Adrenal gland (tissue), 12 donors: Measurements from ENCODE around the gene MICA. TPM values are rescaled to one million over a fixed set of nuclear protein-coding genes. Genes with fewer than 3 reads are reported as not detected.

Experiments
- DNase-seq, 7 donors: peaks; one replicate each; pipeline ENCODE4 v3.0.0-alpha.2; 2019 to 2020
- H3K27ac ChIP-seq, 5 donors: fragments of 200-600 bp; sonication (generic) in 4 of 5; 1 replicate in 3 of 5; 2 replicates in 2 of 5; pipeline versions ENCODE4 v1.5.1 to v1.8.0; 2016 to 2020; ENCODE audit warnings: mild to moderate bottlenecking in 1 of 5
- H3K27me3 ChIP-seq: fragments of 200-600 bp; 2 replicates; pipeline ENCODE4 v1.8.0; 2021
- H3K36me3 ChIP-seq, 2 donors: fragments of 200-600 bp; replicated peaks in 1 of 2; 1 replicate in 1 of 2; 2 replicates in 1 of 2; pipeline versions ENCODE4 v1.5.1 to v1.8.0; 2018 to 2022
- H3K4me1 ChIP-seq, 2 donors: fragments of 200-600 bp; replicated peaks in 1 of 2; 1 replicate in 1 of 2; 2 replicates in 1 of 2; pipeline versions ENCODE4 v1.5.1 to v1.8.0; 2018 to 2021
- H3K4me3 ChIP-seq, 4 donors: fragments of 200-600 bp; sonication (generic) in 3 of 4; one replicate each; pipeline ENCODE4 v1.5.1; 2016 to 2018
- H3K9me3 ChIP-seq, 3 donors: fragments of 200-600 bp; sonication (generic) in 1 of 3; replicated peaks in 1 of 3; 1 replicate in 2 of 3; 2 replicates in 1 of 3; pipeline versions ENCODE4 v1.5.1 to v1.8.0; 2016 to 2021
- CTCF ChIP-seq, 6 experiments: fragments of 450-650 bp in 4 of 6; fragments of 200-600 bp in 2 of 6; sonication (generic) in 1 of 6; IDR thresholded peaks; 1 replicate in 5 of 6; 2 replicates in 1 of 6; pipeline versions ENCODE4 v1.5.1 to v1.8.0; 2016 to 2021; ENCODE audit warnings: antibody characterized with exemption in 6 of 6, mild to moderate bottlenecking in 2 of 6, moderate library complexity in 1 of 6
- POLR2A ChIP-seq, 2 donors: fragments of 450-650 bp; IDR thresholded peaks; one replicate each; pipeline ENCODE4 v1.6.1; 2017; ENCODE audit warnings: antibody characterized with exemption in 2 of 2, mild to moderate bottlenecking in 2 of 2, moderate library complexity in 1 of 2
- WGBS, 4 donors: extraction: QIAGEN DNeasy Blood & Tissue Kit in 2 of 4; methylation state at CpG; one replicate each; pipeline versions ENCODE4 v1.1.5 to v1.1.7; 2013 to 2017; 5-methylcytosine and 5-hydroxymethylcytosine counted together
- intact Hi-C, 2 donors: fragments of 100-400 bp; cut with DNase I; formaldehyde crosslinking; loops; one replicate each; pipeline versions ENCODE4 v1.14.1 to v1.15.0; 2022 to 2023
- polyA plus RNA-seq, 3 donors: library from polyadenylated mRNA; stranded (reverse); fragments of 200-250 nt in 2 of 3; fragments of 350-450 nt in 1 of 3; fragmentation: Illumina TruSeq in 1 of 3; extraction: RNeasy Lipid Tissue Mini Kit (QIAGEN cat#74804) in 1 of 3; gene quantifications; one replicate each; pipeline ENCODE4 v1.2.3, GENCODE V29; 2013 to 2014
- total RNA-seq, 9 donors: library from RNA; depleted of rRNA in 4 of 9; stranded (reverse); fragments of >200 nt in 4 of 9; fragments of 120-200 nt in 1 of 9; fragmentation: NEBNext Ultra II Directional in 1 of 9; extraction: Animal tissue kit (Norgen Biotek cat#: 25700) in 1 of 9; gene quantifications; one replicate each; pipeline versions ENCODE4 v1.1.0 to v1.2.4, GENCODE V29; 2013 to 2023
- donor health status: healthy with polysubstance abuse.
- donor health status: Bipolar disorder and iron deficiency.
- donor health status: DM: yes; HTN: yes; CAD: no.
- donor health status: DM: no; HTN: no; CAD: no.
- donor health status: DM: no; HTN: no; CAD: no.
- donor health status: DM: yes; HTN: yes; CAD: no.

The MICA gene
- total and polyA plus RNA-seq, 12 donors, result 12.2 to 66.0 (median 36.1) TPM

GRCh38 chr6:31418251-31418650, 14.9 kb downstream of the MICA start:
- Histone ChIP-seq H3K36me3 (peaks cover 0 to 27% of the 10 kb centered on the region in 2 donors), H3K4me3 (no peak overlapping the region), H3K9me3 (no peaks in the 10 kb centered on the region), H3K27ac (no peak overlapping the region), H3K27me3 (no peaks in the 10 kb centered on the region), H3K4me1 (no peaks in the 10 kb centered on the region)
- intact Hi-C loops, result no loop called here
- TF ChIP-seq CTCF (IDR thresholded peaks at IDR 0.05) (no peak), POLR2A (IDR thresholded peaks at IDR 0.05) (no peak)
- 68 to 70% (median 69%) methylated on average over 3 of the region's 3 CpGs for WGBS, 4 donors
- DNase-seq, result peak in 1 of 7 donors; percentile 27

- H3K4me3 ChIP-seq, result no peak overlapping the region
- no peak for DNase-seq
- H3K36me3 ChIP-seq, result peaks cover 0 to 17% of the 10 kb centered on the region in 2 donors
- H3K9me3 ChIP-seq, result no peaks in the 10 kb centered on the region
- no peaks in the 10 kb centered on the region for H3K27me3 ChIP-seq
- intact Hi-C loops, result no loop called here
- TF ChIP-seq CTCF (IDR thresholded peaks at IDR 0.05), result no peak
- no peak for TF ChIP-seq POLR2A (IDR thresholded peaks at IDR 0.05)
- no peaks in the 10 kb centered on the region for H3K4me1 ChIP-seq
- no peak overlapping the region for H3K27ac ChIP-seq
- WGBS, 4 donors, result 34 to 54% (median 40%) methylated on average over 2 of the region's 2 CpGs
Observed at GRCh38 chr6:31419842-31420241, 16.4 kb downstream of the MICA start.

- Histone ChIP-seq H3K36me3 (peaks cover 0 to 13% of the 10 kb centered on the region in 2 donors), H3K4me1 (no peaks in the 10 kb centered on the region), H3K4me3 (no peak overlapping the region), H3K27me3 (no peaks in the 10 kb centered on the region), H3K9me3 (no peaks in the 10 kb centered on the region), H3K27ac (no peak overlapping the region)
- intact Hi-C loops, result no loop called here
- WGBS, 4 donors, result 85 to 94% (median 89%) methylated on average over 2 of the region's 2 CpGs
- TF ChIP-seq POLR2A (IDR thresholded peaks at IDR 0.05) (no peak), CTCF (IDR thresholded peaks at IDR 0.05) (no peak)
- no peak for DNase-seq
Observed at GRCh38 chr6:31420546-31420945, 17.2 kb downstream of the MICA start.

GRCh38 chr6:31422587-31422986, 19.2 kb downstream of the MICA start:
- 29 to 44% (median 38%) methylated on average over 3 of the region's 3 CpGs for whole genome bisulfite sequencing, 4 donors
- no peak for DNase-seq
- no peaks in the 10 kb centered on the region for H3K36me3 ChIP-seq

More at GRCh38 chr6:31422587-31422986, 19.2 kb downstream of the MICA start:
- intact Hi-C loops, result no loop called here
- no peaks in the 10 kb centered on the region for H3K9me3 ChIP-seq
- TF ChIP-seq POLR2A (IDR thresholded peaks at IDR 0.05) (no peak), CTCF (IDR thresholded peaks at IDR 0.05) (no peak)
- H3K4me3 ChIP-seq, result no peak overlapping the region
- no peaks in the 10 kb centered on the region for H3K4me1 ChIP-seq
- no peaks in the 10 kb centered on the region for H3K27me3 ChIP-seq
- H3K27ac ChIP-seq, result no peak overlapping the region
